HEK293 (cell line): ENCODE measurements around the gene HPSE2.
A peak's percentile ranks its signal among the peaks of the same experiment; 100 is the strongest.

Experiments used
- CTCF ChIA-PET: fragments of 350-600 bp; formaldehyde crosslinking; extraction: SDS; loops from one replicate; lab custom pipeline; 2021; ENCODE audit warnings: antibody characterized with exemption; lab: Yijun Ruan, JAX
- POLR2A ChIA-PET: fragments of 300-600 bp; formaldehyde crosslinking; extraction: SDS; loops from one replicate; lab custom pipeline; 2020; ENCODE audit warnings: antibody characterized with exemption, inconsistent platforms; lab: Yijun Ruan, JAX
- H3K27ac ChIP-seq: fragments of 200-500 bp; sonication (Bioruptor generic); 2 replicates; pipeline ENCODE4 v1.5.1; 2014; ENCODE audit warnings: low read depth, low read length, control low read depth, inconsistent platforms; ENCODE audit errors: extremely low read depth
- H3K36me3 ChIP-seq, 2 experiments: fragments of 200-500 bp in 1 of 2; sonication (Bioruptor generic) in 1 of 2; 1 replicate in 1 of 2; 2 replicates in 1 of 2; pipeline ENCODE4 v1.5.1; 2014 to 2017; ENCODE audit warnings: inconsistent platforms in 2 of 2, low read length in 2 of 2; ENCODE audit not compliant: control insufficient read depth in 2 of 2, insufficient read depth in 1 of 2
- H3K4me1 ChIP-seq: fragments of 200-500 bp; sonication (Bioruptor generic); 2 replicates; pipeline ENCODE4 v1.5.1; 2014; ENCODE audit warnings: mild to moderate bottlenecking, low read length, inconsistent platforms; ENCODE audit not compliant: control insufficient read depth, insufficient read depth
- H3K4me3 ChIP-seq: 2 replicates; pipeline ENCODE4 v1.5.1; 2011; ENCODE audit warnings: low read depth, mild to moderate bottlenecking, control low read depth, low read length, moderate library complexity
- H3K9me3 ChIP-seq: fragments of 200-500 bp; sonication (Bioruptor generic); 2 replicates; pipeline ENCODE4 v1.5.1; 2014; ENCODE audit warnings: low read depth, low read length, inconsistent platforms; ENCODE audit not compliant: control insufficient read depth, insufficient read depth
- BCL11A ChIP-seq: fragments of 450-650 bp; formaldehyde crosslinking; IDR thresholded peaks from 2 replicates; pipeline ENCODE4 v1.5.1; 2016; ENCODE audit warnings: low read depth, missing biosample characterization, missing genetic modification characterization
- EGR2 ChIP-seq: fragments of 450-650 bp; formaldehyde crosslinking; IDR thresholded peaks from 2 replicates; pipeline ENCODE4 v1.5.1; 2016; ENCODE audit warnings: low read depth, missing biosample characterization, missing genetic modification characterization
- KLF1 ChIP-seq: fragments of 450-650 bp; formaldehyde crosslinking; IDR thresholded peaks from 2 replicates; pipeline ENCODE4 v1.5.1; 2016; ENCODE audit warnings: missing biosample characterization, missing genetic modification characterization
- KLF9 ChIP-seq: fragments of 450-650 bp; formaldehyde crosslinking; IDR thresholded peaks from 2 replicates; pipeline ENCODE4 v1.5.1; 2016; ENCODE audit warnings: missing biosample characterization, missing genetic modification characterization, low read depth
- ZIC2 ChIP-seq: fragments of 450-650 bp; formaldehyde crosslinking; IDR thresholded peaks from 2 replicates; pipeline ENCODE4 v1.5.1; 2016; ENCODE audit warnings: missing biosample characterization, missing genetic modification characterization
- ZNF266 ChIP-seq: fragments of 450-650 bp; formaldehyde crosslinking; IDR thresholded peaks from 2 replicates; pipeline ENCODE4 v1.5.1; 2016; ENCODE audit warnings: missing biosample characterization, missing genetic modification characterization, low read depth
- ZNF394 ChIP-seq: fragments of 450-650 bp; formaldehyde crosslinking; IDR thresholded peaks from 2 replicates; pipeline ENCODE4 v1.5.1; 2016; ENCODE audit warnings: missing biosample characterization, missing genetic modification characterization, mild to moderate bottlenecking, moderate library complexity, borderline replicate concordance
- ZNF488 ChIP-seq: fragments of 450-650 bp; formaldehyde crosslinking; IDR thresholded peaks from 2 replicates; pipeline ENCODE4 v1.5.1; 2016; ENCODE audit warnings: missing biosample characterization, missing genetic modification characterization
- ZNF510 ChIP-seq: fragments of 450-650 bp; formaldehyde crosslinking; IDR thresholded peaks from 2 replicates; pipeline ENCODE4 v1.5.1; 2018; ENCODE audit warnings: mild to moderate bottlenecking, missing genetic modification characterization, missing biosample characterization; ENCODE audit not compliant: insufficient replicate concordance
- TF ChIP-seq, protein P1 (sequence below): fragments of 450-650 bp; formaldehyde crosslinking; IDR thresholded peaks from 2 replicates; pipeline ENCODE4 v1.5.1; 2016; ENCODE audit warnings: missing biosample characterization, missing genetic modification characterization, low read depth
- TF ChIP-seq, protein P2 (sequence below): sonication (generic); formaldehyde crosslinking; IDR thresholded peaks from 2 replicates; pipeline ENCODE4 v1.8.1; 2022; ENCODE audit warnings: mild to moderate bottlenecking, moderate library complexity, missing genetic modification reagents

HPSE2 gene

DNA sequence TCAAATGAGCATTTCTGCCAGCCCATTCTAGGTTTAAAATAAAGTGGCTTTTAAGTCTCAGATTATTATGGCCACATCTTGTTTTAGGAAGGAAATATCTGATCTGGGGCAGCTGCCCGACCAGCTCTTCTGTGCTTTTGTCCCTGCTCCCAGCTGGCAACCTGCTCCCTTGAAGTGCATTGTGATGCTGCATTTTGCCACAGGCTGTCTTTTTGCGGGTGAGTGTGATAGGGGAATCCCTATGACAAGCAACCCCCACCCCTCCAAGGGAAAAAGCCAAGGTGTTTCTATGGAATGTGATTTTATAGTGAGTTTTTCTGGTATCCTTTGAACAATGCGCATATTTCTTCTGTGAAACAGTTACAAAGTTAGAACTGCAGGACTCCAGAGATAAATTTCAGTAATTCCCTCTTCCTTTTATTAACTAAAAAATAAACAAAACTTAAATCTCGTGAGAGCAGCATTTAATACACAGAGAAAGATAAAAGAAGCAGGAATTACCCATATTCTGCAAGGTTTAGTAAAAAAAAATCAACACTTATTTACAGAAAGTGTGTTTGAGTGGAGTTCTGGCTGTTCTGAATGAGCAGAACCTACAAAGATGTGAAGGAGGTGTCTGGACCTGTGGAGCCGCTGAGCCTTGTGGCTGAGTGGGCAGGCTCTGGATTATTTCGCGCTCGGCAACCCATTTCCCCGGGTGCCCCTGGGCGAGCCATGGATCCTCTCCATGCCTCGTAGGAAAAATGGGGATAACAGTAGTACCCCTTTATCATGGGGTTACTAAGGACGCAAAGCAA is 778.8 kb downstream of the HPSE2 start:
- Histone ChIP-seq H3K36me3 (no peaks in the 10 kb centered on the region), H3K9me3 (no peaks in the 10 kb centered on the region), H3K4me3 (no peak overlapping the region), H3K4me1 (no peaks in the 10 kb centered on the region), H3K27ac (no peak overlapping the region)
- TF ChIP-seq KLF1 (tag by site-specific recombination) (no peak), ZNF488 (tag by site-specific recombination) (no peak), ZNF394 (tag by site-specific recombination) (no peak), ZNF510 (tag by site-specific recombination) (peak; percentile 96), BCL11A (tag by site-specific recombination) (no peak)
- TF ChIP-seq, protein P1, sequence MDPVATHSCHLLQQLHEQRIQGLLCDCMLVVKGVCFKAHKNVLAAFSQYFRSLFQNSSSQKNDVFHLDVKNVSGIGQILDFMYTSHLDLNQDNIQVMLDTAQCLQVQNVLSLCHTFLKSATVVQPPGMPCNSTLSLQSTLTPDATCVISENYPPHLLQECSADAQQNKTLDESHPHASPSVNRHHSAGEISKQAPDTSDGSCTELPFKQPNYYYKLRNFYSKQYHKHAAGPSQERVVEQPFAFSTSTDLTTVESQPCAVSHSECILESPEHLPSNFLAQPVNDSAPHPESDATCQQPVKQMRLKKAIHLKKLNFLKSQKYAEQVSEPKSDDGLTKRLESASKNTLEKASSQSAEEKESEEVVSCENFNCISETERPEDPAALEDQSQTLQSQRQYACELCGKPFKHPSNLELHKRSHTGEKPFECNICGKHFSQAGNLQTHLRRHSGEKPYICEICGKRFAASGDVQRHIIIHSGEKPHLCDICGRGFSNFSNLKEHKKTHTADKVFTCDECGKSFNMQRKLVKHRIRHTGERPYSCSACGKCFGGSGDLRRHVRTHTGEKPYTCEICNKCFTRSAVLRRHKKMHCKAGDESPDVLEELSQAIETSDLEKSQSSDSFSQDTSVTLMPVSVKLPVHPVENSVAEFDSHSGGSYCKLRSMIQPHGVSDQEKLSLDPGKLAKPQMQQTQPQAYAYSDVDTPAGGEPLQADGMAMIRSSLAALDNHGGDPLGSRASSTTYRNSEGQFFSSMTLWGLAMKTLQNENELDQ (tag by site-specific recombination): no peak
- ChIA-PET CTCF (interaction anchor here (1.2 to 2.4 kb wide), 2 partner anchors 11 to 31 kb away, joined by 5 to 6 read pairs; no protein-coding TSS in a partner anchor), POLR2A (no interaction called here)

- ChIA-PET POLR2A (no interaction called here), CTCF (interaction anchor here (1.2 to 2.4 kb wide), 2 partner anchors 11 to 31 kb away, joined by 5 to 6 read pairs; no protein-coding TSS in a partner anchor)
- Histone ChIP-seq H3K9me3 (no peaks in the 10 kb centered on the region), H3K27ac (no peak overlapping the region), H3K4me1 (no peaks in the 10 kb centered on the region), H3K4me3 (no peak overlapping the region), H3K36me3 (no peaks in the 10 kb centered on the region)
- TF ChIP-seq, protein P2, sequence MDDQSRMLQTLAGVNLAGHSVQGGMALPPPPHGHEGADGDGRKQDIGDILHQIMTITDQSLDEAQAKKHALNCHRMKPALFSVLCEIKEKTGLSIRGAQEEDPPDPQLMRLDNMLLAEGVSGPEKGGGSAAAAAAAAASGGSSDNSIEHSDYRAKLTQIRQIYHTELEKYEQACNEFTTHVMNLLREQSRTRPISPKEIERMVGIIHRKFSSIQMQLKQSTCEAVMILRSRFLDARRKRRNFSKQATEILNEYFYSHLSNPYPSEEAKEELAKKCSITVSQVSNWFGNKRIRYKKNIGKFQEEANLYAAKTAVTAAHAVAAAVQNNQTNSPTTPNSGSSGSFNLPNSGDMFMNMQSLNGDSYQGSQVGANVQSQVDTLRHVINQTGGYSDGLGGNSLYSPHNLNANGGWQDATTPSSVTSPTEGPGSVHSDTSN (CRISPR knock-in tag): no peak
- peak; percentile 95 for TF ChIP-seq ZIC2 (tag by site-specific recombination)
Measured at GRCh38 chr10:98456043-98456570, 779.5 kb downstream of the HPSE2 start.

- TF ChIP-seq ZNF266 (tag by site-specific recombination): no peak
- TF ChIP-seq KLF9 (tag by site-specific recombination): no peak
- TF ChIP-seq, protein P1 (tag by site-specific recombination): no peak
- TF ChIP-seq EGR2 (tag by site-specific recombination): no peak
- ChIA-PET CTCF (no interaction called here), POLR2A (no interaction called here)
- H3K4me1 ChIP-seq: no peaks in the 10 kb centered on the region
- H3K36me3 ChIP-seq: no peaks in the 10 kb centered on the region
- H3K27ac ChIP-seq: no peak overlapping the region
- H3K4me3 ChIP-seq: no peak overlapping the region
- no peaks in the 10 kb centered on the region for H3K9me3 ChIP-seq
Measured at GRCh38 chr10:98453729-98454128, 781.9 kb downstream of the HPSE2 start.
